ENCODE results near the gene CPNE6. TPM values are rescaled to one million over a fixed set of nuclear protein-coding genes. Genes with fewer than 3 reads are reported as not detected.
A peak's percentile ranks its signal among the peaks of the same experiment; 100 is the strongest.

Gene CPNE6
- total and polyA plus RNA-seq, 2 donors (not counting 1 experiment from before 2014, with no cell fraction given), result not detected

DNA sequence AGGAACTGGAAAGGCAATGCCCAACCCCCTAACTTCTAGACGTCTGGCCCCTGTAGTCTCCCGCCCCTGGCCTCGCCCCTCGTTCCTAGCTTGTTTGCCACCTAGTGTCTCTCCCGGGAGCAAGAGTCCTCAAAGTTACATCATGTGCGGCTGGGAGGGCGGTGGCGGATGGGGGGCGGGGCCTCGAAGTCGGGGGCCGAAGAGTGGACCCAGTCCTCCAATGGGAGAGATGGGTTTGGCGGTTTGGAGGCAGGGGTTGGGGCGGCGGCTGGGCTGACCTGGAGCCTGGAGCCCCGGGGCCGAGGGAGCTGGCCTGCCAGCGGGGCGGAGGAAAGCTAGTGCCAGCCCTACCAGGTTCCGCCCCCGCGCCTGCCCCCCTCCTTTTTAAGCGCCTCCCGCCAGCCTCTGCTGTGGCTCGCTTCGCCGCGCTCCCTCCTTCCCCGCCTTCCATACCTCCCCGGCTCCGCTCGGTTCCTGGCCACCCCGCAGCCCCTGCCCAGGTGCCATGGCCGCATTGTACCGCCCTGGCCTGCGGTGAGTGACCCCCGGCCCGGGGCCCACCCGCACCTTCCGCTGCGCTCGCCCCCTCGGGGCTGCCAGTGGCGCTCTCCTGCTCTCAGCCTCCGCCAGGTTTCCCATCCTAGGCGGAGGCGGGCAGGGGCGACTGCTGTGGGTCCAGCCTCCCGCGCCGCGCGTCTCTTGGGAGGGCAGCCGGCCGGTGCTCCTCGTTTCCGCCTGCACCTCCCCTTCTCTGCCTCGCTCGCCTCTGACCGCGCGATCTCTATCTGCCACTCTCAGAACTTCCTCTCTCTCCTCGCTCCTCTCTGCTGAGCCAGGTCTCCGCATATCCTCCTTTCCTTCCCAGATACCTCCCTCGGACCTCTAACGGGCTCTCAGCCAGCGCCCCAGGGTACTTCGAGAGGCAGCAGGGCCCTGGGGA lies 22.8 kb downstream of the CPNE6 start, which contains the start of gene PCK2:
TSS of gene PCK2 (plus strand) at position 411 of the 940 bp plus-strand sequence. CDS start at position 506, 95 bp downstream.
- no peaks in the 10 kb centered on the region for H3K27me3 ChIP-seq (replicated peaks in 1 of 4; ENCODE audit: control extremely low read depth in 1 of 4, control insufficient read depth in 3 of 4, insufficient read depth in 4 of 4, low read length in 3 of 4)
- H3K4me3 ChIP-seq (ENCODE audit: control extremely low read depth in 1 of 5, extremely low read depth in 1 of 5, insufficient read depth in 1 of 5, low read depth in 2 of 5, low read length in 4 of 5), result peak within 1 kb of the TSS; percentile 62 to 97 (median 89)
- peak within 1 kb of the TSS; percentile 92 for H3K27ac Mint-ChIP-seq
- ATAC-seq (ENCODE audit: low read depth) (peak; percentile 66), DNase-seq (peak; percentile 81)
- peak within 1 kb of the TSS; percentile 95 for H3K9ac ChIP-seq (ENCODE audit: low read length)
- ChIA-PET CTCF (interaction anchor here (0.8 to 12.1 kb wide), 16 partner anchors 11 to 214 kb away, joined by 3 to 292 read pairs (median 5); partner anchors contain the start of genes CIDEB, DCAF11, EMC9 and IPO4), POLR2A (interaction anchor here (0.6 to 4.1 kb wide), 11 partner anchors 13 to 149 kb away, joined by 3 to 35 read pairs (median 7); partner anchors contain the start of genes DCAF11, IRF9, NRL and PSME1)
- peaks cover 38% of the 10 kb centered on the region for H3K4me1 Mint-ChIP-seq
- TF ChIP-seq, protein P1, sequence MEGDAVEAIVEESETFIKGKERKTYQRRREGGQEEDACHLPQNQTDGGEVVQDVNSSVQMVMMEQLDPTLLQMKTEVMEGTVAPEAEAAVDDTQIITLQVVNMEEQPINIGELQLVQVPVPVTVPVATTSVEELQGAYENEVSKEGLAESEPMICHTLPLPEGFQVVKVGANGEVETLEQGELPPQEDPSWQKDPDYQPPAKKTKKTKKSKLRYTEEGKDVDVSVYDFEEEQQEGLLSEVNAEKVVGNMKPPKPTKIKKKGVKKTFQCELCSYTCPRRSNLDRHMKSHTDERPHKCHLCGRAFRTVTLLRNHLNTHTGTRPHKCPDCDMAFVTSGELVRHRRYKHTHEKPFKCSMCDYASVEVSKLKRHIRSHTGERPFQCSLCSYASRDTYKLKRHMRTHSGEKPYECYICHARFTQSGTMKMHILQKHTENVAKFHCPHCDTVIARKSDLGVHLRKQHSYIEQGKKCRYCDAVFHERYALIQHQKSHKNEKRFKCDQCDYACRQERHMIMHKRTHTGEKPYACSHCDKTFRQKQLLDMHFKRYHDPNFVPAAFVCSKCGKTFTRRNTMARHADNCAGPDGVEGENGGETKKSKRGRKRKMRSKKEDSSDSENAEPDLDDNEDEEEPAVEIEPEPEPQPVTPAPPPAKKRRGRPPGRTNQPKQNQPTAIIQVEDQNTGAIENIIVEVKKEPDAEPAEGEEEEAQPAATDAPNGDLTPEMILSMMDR (IDR thresholded peaks at IDR 0.05), result peak; percentile 28
- no peak for TF ChIP-seq EZH2 (IDR thresholded peaks at IDR 0.05; ENCODE audit: borderline replicate concordance, insufficient read depth, low read depth, low read length, poor library complexity, severe bottlenecking)
- peak within 1 kb of the TSS; percentile 95 for H3K4me3 Mint-ChIP-seq
- peak within 1 kb of the TSS; percentile 80 to 95 for H3K27ac ChIP-seq (ENCODE audit: low read length in 2 of 2)
- intact Hi-C loops (cut with micrococcal nuclease), result loop anchor here (1.0 to 5.0 kb wide), 5 partner anchors 13 to 527 kb away; partner anchors contain the start of genes AP1G2, DCAF11, NRL and PSME1
- peak within 1 kb of the TSS; percentile 95 for H3K4me2 ChIP-seq (replicated peaks; ENCODE audit: low read depth, low read length, poor library complexity, severe bottlenecking)
- peaks cover 7% of the 10 kb centered on the region for H4K20me1 ChIP-seq (ENCODE audit: control insufficient read depth, insufficient read depth, low read length, poor library complexity, severe bottlenecking)
- no peaks in the 10 kb centered on the region for H3K27me3 Mint-ChIP-seq
- H3K9me3 ChIP-seq (ENCODE audit: control extremely low read depth in 1 of 3, control insufficient read depth in 2 of 3, insufficient read depth in 1 of 3, low read length in 2 of 3), result no peaks in the 10 kb centered on the region
- H3K36me3 ChIP-seq (replicated peaks in 1 of 2; ENCODE audit: control extremely low read depth in 1 of 2, control insufficient read depth in 1 of 2, extremely low read depth in 1 of 2, insufficient read depth in 2 of 2, low read length in 1 of 2), result peaks cover 2 to 20% of the 10 kb centered on the region in 2 experiments
- peaks cover 33% of the 10 kb centered on the region for H3K79me2 ChIP-seq (ENCODE audit: control insufficient read depth, insufficient read depth, low read length)
- H2AFZ ChIP-seq (ENCODE audit: insufficient read depth, low read depth, low read length, poor library complexity, severe bottlenecking), result peak within 1 kb of the TSS; percentile 92
- no peaks in the 10 kb centered on the region for H3K9me3 Mint-ChIP-seq (ENCODE audit: insufficient read depth)
- WGBS (ENCODE audit: insufficient coverage), result under 1% methylated on average over 61 of the region's 68 CpGs
- H3K4me1 ChIP-seq (ENCODE audit: control insufficient read depth in 2 of 2, insufficient read depth in 2 of 2, low read length in 2 of 2), result peaks cover 5 to 35% of the 10 kb centered on the region in 2 donors

Data from B cell (primary cell).